Measurements from ENCODE around the gene CDC25A.
"Not testable (repeated sequence)": the region's sequence is repeated elsewhere in the genome, so short reads cannot be mapped to it uniquely, and the experiment has no call there.

The CDC25A gene

GRCh38 chr3:48214225-48214624 lies 26.0 kb upstream of the CDC25A start:
- H3K27ac Mint-ChIP-seq = no peak overlapping the region
- H3K27me3 Mint-ChIP-seq (ENCODE audit: low read depth) = no peaks in the 10 kb centered on the region

DNA sequence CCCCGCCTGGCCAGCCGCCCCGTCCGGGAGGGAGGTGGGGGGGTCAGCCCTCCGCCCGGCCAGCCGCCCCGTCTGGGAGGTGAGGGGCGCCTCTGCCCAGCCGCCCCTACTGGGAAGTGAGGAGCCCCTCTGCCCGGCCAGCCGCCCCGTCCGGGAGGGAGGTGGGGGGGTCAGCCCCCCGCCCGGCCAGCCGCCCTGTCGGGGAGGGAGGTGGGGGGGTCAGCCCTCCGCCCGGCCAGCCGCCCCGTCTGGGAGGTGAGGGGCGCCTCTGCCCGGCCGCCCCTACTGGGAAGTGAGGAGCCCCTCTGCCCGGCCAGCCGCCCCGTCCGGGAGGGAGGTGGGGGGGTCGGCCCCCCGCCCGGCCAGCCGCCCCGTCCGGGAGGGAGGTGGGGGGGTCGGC lies 23.6 kb upstream of the CDC25A start:
- H3K36me3 Mint-ChIP-seq (ENCODE audit: low read depth); H3K27me3 Mint-ChIP-seq (ENCODE audit: low read depth); H3K9me3 Mint-ChIP-seq; H3K4me1 Mint-ChIP-seq (ENCODE audit: low read depth); H3K4me3 Mint-ChIP-seq; H3K27ac Mint-ChIP-seq: not testable (repeated sequence)

More at GRCh38 chr3:48214225-48214624, 26.0 kb upstream of the CDC25A start:
- Mint-ChIP-seq H3K4me1 (ENCODE audit: low read depth) (no peaks in the 10 kb centered on the region), H3K36me3 (ENCODE audit: low read depth) (no peaks in the 10 kb centered on the region), H3K4me3 (no peak overlapping the region), H3K9me3 (no peaks in the 10 kb centered on the region)

DNA sequence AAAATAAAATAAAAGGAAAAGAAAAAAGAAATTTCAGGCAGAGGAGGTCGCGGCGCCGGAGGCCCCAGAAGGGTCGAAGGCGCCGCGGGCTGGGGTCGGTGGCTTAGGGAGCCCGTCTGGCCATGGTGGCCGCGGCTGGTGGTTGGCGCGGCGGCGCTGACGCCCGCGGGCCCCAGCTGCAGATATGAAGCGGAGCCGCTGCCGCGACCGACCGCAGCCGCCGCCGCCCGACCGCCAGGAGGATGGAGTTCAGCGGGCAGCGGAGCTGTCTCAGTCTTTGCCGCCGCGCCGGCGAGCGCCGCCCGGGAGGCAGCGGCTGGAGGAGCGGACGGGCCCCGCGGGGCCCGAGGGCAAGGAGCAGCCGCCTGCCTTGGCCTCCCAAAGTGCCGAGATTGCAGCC lies 22.3 kb upstream of the CDC25A start:
- H3K4me1 Mint-ChIP-seq (ENCODE audit: low read depth); H3K27ac Mint-ChIP-seq; H3K4me3 Mint-ChIP-seq; H3K27me3 Mint-ChIP-seq (ENCODE audit: low read depth); H3K36me3 Mint-ChIP-seq (ENCODE audit: low read depth); H3K9me3 Mint-ChIP-seq: not testable (repeated sequence)

DNA sequence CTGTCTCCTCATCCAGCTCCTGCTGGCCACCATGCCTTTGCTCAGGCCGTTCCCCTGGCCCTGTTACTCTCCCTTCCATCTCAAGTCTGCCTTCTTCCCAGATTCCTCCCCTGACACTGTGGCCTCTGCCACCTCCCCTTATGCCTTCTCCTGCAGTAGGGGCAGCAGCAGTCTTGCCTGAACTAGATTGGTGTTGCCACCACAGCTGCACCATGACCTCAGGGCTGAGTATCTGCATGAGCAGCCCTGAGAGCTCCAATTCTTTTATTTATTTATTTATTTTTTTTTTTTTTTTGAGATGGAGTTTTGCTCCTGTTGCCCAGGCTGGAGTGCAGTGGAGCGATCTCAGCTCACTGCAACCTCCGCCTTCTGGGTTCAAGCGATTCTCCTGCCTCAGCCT lies 21.2 kb upstream of the CDC25A start:
- H3K4me1 Mint-ChIP-seq (ENCODE audit: low read depth) = no peaks in the 10 kb centered on the region
- no peak overlapping the region for H3K4me3 Mint-ChIP-seq
- H3K27ac Mint-ChIP-seq = no peak overlapping the region
- no peaks in the 10 kb centered on the region for H3K27me3 Mint-ChIP-seq (ENCODE audit: low read depth)
- no peaks in the 10 kb centered on the region for H3K9me3 Mint-ChIP-seq
- no peaks in the 10 kb centered on the region for H3K36me3 Mint-ChIP-seq (ENCODE audit: low read depth)

GRCh38 chr3:48208076-48208475 lies 19.9 kb upstream of the CDC25A start:
- Mint-ChIP-seq H3K4me3 (no peak overlapping the region), H3K27me3 (ENCODE audit: low read depth) (no peaks in the 10 kb centered on the region), H3K9me3 (no peaks in the 10 kb centered on the region), H3K36me3 (ENCODE audit: low read depth) (no peaks in the 10 kb centered on the region), H3K4me1 (ENCODE audit: low read depth) (no peaks in the 10 kb centered on the region), H3K27ac (no peak overlapping the region)

DNA sequence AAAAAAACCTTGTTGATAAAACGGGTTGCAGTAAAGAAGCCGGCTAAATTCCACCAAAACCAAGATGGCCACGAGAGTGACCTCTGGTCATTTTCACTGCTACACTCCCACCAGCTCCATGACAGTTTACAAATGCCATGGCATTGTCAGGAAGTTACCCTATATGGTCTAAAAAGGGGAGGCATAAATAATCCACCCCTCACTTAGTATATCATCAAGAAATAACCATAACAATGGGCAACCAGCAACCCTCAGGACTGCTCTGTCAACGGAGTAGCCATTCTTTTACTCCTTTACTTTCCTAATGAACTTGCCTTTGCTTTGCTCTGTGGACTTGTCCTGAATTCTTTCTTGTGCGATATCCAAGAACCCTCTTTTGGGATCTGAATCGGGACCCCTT lies 14.4 kb upstream of the CDC25A start:
- Mint-ChIP-seq H3K27me3 (ENCODE audit: low read depth) (peaks cover 3% of the 10 kb centered on the region), H3K4me3 (no peak overlapping the region), H3K4me1 (ENCODE audit: low read depth) (no peaks in the 10 kb centered on the region), H3K27ac (no peak overlapping the region), H3K36me3 (ENCODE audit: low read depth) (no peaks in the 10 kb centered on the region), H3K9me3 (no peaks in the 10 kb centered on the region)

DNA sequence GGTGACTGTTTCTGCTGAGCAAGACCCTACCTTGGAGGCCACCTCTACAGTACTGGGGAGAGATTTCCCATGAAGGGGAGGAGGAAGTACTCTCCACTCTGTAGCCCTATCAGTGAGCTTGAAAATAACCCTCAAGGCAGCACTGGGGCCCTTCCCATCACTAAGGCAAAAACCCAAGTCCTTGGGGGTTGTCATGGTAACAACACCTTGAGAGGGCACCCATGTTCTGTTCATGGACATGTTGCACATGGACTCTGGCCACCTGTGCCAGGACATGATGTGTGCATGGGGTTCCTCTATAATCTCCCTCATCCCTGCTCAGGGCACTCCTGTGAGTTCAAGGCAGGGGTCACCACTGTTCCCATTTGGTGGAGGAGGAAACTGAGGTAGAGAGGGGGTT lies 10.9 kb upstream of the CDC25A start:
- H3K4me1 Mint-ChIP-seq (ENCODE audit: low read depth) = no peaks in the 10 kb centered on the region
- H3K9me3 Mint-ChIP-seq = no peaks in the 10 kb centered on the region
- no peak overlapping the region for H3K4me3 Mint-ChIP-seq
- no peaks in the 10 kb centered on the region for H3K36me3 Mint-ChIP-seq (ENCODE audit: low read depth)
- no peak overlapping the region for H3K27ac Mint-ChIP-seq
- H3K27me3 Mint-ChIP-seq (ENCODE audit: low read depth) = peaks cover 3% of the 10 kb centered on the region

DNA sequence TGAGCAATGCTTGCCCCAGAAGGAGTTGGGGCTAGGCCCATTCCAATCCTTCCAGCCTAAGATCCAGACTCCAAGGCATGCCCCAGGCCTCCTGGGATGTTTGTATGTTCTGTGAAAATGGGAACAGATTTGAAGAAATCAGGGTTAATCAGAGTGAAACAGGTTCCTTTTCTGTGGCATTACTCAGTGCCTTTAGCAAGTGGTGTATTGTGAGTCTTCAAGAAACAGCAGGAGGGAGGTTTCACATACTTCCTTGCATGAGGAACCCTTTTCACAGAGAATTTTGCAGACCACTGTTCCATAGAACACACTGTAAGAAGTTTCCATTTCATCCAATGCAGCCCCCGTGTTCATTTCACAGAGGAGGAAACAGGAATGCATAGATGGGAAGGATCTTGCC lies 8.4 kb upstream of the CDC25A start:
- H3K27ac Mint-ChIP-seq = no peak overlapping the region
- no peaks in the 10 kb centered on the region for H3K36me3 Mint-ChIP-seq (ENCODE audit: low read depth)
- H3K4me3 Mint-ChIP-seq = no peak overlapping the region
- H3K4me1 Mint-ChIP-seq (ENCODE audit: low read depth) = no peaks in the 10 kb centered on the region
- peaks cover 3% of the 10 kb centered on the region for H3K27me3 Mint-ChIP-seq (ENCODE audit: low read depth)
- no peaks in the 10 kb centered on the region for H3K9me3 Mint-ChIP-seq

GRCh38 chr3:48194446-48195071 lies 6.3 kb upstream of the CDC25A start:
- peaks cover 2% of the 10 kb centered on the region for H3K27me3 Mint-ChIP-seq (ENCODE audit: low read depth)
- H3K27ac Mint-ChIP-seq = no peak overlapping the region
- no peaks in the 10 kb centered on the region for H3K36me3 Mint-ChIP-seq (ENCODE audit: low read depth)
- H3K4me3 Mint-ChIP-seq = no peak overlapping the region
- no peaks in the 10 kb centered on the region for H3K9me3 Mint-ChIP-seq
- H3K4me1 Mint-ChIP-seq (ENCODE audit: low read depth) = no peaks in the 10 kb centered on the region

GRCh38 chr3:48190911-48191310 lies 2.7 kb upstream of the CDC25A start:
- H3K36me3 Mint-ChIP-seq (ENCODE audit: low read depth) = peaks cover 4% of the 10 kb centered on the region
- no peak overlapping the region for H3K4me3 Mint-ChIP-seq
- H3K4me1 Mint-ChIP-seq (ENCODE audit: low read depth) = peaks cover 15% of the 10 kb centered on the region
- no peaks in the 10 kb centered on the region for H3K9me3 Mint-ChIP-seq
- no peak overlapping the region for H3K27ac Mint-ChIP-seq
- H3K27me3 Mint-ChIP-seq (ENCODE audit: low read depth) = no peaks in the 10 kb centered on the region

DNA sequence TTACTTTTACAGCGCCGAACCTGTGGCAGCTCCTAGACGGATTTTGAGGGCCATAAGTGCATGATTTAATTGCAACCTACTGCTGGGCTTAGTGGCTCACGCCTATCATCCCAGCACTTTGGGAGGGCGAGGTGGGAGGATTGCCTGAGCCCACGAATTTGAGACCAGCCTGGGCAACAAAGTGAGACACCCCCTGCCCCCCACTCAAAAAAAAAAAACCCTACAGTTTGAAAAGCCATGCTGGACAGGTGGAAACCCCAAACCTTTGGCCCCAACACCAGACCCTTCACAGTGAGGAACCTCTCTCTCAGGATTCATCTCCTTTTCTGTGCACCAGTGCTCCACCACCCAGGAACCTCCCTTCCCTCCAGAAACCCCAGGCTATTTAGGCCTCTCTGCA lies 1.1 kb upstream of the CDC25A start:
- Mint-ChIP-seq H3K4me3 (no peak overlapping the region), H3K36me3 (ENCODE audit: low read depth) (peaks cover 9% of the 10 kb centered on the region), H3K4me1 (ENCODE audit: low read depth) (peaks cover 22% of the 10 kb centered on the region), H3K9me3 (no peaks in the 10 kb centered on the region), H3K27me3 (ENCODE audit: low read depth) (no peaks in the 10 kb centered on the region), H3K27ac (no peak overlapping the region)

GRCh38 chr3:48187579-48188265 lies 495 bp downstream of the CDC25A start:
- Mint-ChIP-seq H3K4me1 (ENCODE audit: low read depth) (peaks cover 26% of the 10 kb centered on the region), H3K27ac (peak overlapping the region; percentile 83), H3K9me3 (no peaks in the 10 kb centered on the region), H3K4me3 (peak overlapping the region; percentile 92), H3K27me3 (ENCODE audit: low read depth) (no peaks in the 10 kb centered on the region), H3K36me3 (ENCODE audit: low read depth) (peaks cover 14% of the 10 kb centered on the region)

GRCh38 chr3:48187301-48187578 lies 977 bp downstream of the CDC25A start:
- no peaks in the 10 kb centered on the region for H3K9me3 Mint-ChIP-seq
- peaks cover 29% of the 10 kb centered on the region for H3K4me1 Mint-ChIP-seq (ENCODE audit: low read depth)
- H3K36me3 Mint-ChIP-seq (ENCODE audit: low read depth) = peaks cover 18% of the 10 kb centered on the region
- H3K27ac Mint-ChIP-seq = peak overlapping the region; percentile 55
- H3K4me3 Mint-ChIP-seq = peak overlapping the region; percentile 89
- no peaks in the 10 kb centered on the region for H3K27me3 Mint-ChIP-seq (ENCODE audit: low read depth)

- H3K27ac Mint-ChIP-seq = peak overlapping the region; percentile 55
- no peaks in the 10 kb centered on the region for H3K9me3 Mint-ChIP-seq
- H3K36me3 Mint-ChIP-seq (ENCODE audit: low read depth) = peaks cover 22% of the 10 kb centered on the region
- H3K4me3 Mint-ChIP-seq = peak overlapping the region; percentile 89
- no peaks in the 10 kb centered on the region for H3K27me3 Mint-ChIP-seq (ENCODE audit: low read depth)
- peaks cover 32% of the 10 kb centered on the region for H3K4me1 Mint-ChIP-seq (ENCODE audit: low read depth)
Observed at GRCh38 chr3:48186631-48187300, 1.5 kb downstream of the CDC25A start.

GRCh38 chr3:48185129-48185528 lies 3.1 kb downstream of the CDC25A start:
- no peaks in the 10 kb centered on the region for H3K9me3 Mint-ChIP-seq
- H3K4me3 Mint-ChIP-seq = no peak overlapping the region
- H3K4me1 Mint-ChIP-seq (ENCODE audit: low read depth) = peaks cover 38% of the 10 kb centered on the region
- no peaks in the 10 kb centered on the region for H3K27me3 Mint-ChIP-seq (ENCODE audit: low read depth)
- H3K27ac Mint-ChIP-seq = no peak overlapping the region
- peaks cover 31% of the 10 kb centered on the region for H3K36me3 Mint-ChIP-seq (ENCODE audit: low read depth)
